Chondrocyte (in vitro differentiated cells): ENCODE measurements around the gene P2RY6. TPM values are rescaled to one million over a fixed set of nuclear protein-coding genes. Genes with fewer than 3 reads are reported as not detected.

Source experiments
- DNase-seq: peaks from one replicate; pipeline ENCODE4 v3.0.0; 2021; ENCODE audit warnings: mixed read lengths, low spot score
- H3K27ac Mint-ChIP-seq: one replicate; pipeline ENCODE4 v1.8.0; 2021; ENCODE audit warnings: mild to moderate bottlenecking, moderate library complexity, mixed read lengths; ENCODE audit not compliant: unreplicated experiment
- H3K27me3 Mint-ChIP-seq: 2 replicates; pipeline ENCODE4 v1.8.0; 2021; ENCODE audit warnings: low read depth, mixed read lengths
- H3K36me3 Mint-ChIP-seq: 2 replicates; pipeline ENCODE4 v1.8.0; 2021; ENCODE audit warnings: low read depth, mixed read lengths
- H3K4me1 Mint-ChIP-seq: 2 replicates; pipeline ENCODE4 v1.8.0; 2021; ENCODE audit warnings: low read depth, mild to moderate bottlenecking, mixed read lengths
- H3K4me3 Mint-ChIP-seq: one replicate; pipeline ENCODE4 v1.8.0; 2021; ENCODE audit warnings: mild to moderate bottlenecking, moderate library complexity, mixed read lengths; ENCODE audit not compliant: unreplicated experiment
- H3K9me3 Mint-ChIP-seq: 2 replicates; pipeline ENCODE4 v1.8.0; 2021; ENCODE audit warnings: low read depth, mixed read lengths
- CTCF ChIP-seq: fragments of 200-600 bp; sonication (generic); IDR thresholded peaks from 2 replicates; pipeline ENCODE4 v1.5.0; 2021; ENCODE audit warnings: antibody characterized with exemption, mild to moderate bottlenecking, moderate library complexity
- total RNA-seq: library from RNA; stranded (reverse); gene quantifications from 3 replicates; pipeline ENCODE4 v1.2.1, GENCODE V29; 2021

Gene P2RY6
- total RNA-seq, 1 donor from 2014 or later = 0.20 TPM

GRCh38 chr11:73258104-73259035 is 13.8 kb upstream of the P2RY6 start:
- no peak for DNase-seq
- H3K9me3 Mint-ChIP-seq = no peaks in the 10 kb centered on the region
- H3K4me1 Mint-ChIP-seq = peaks cover 20% of the 10 kb centered on the region
- H3K36me3 Mint-ChIP-seq = no peaks in the 10 kb centered on the region
- peak overlapping the region; percentile 100 for H3K27ac Mint-ChIP-seq
- TF ChIP-seq CTCF = no peak
- no peak overlapping the region for H3K4me3 Mint-ChIP-seq
- no peaks in the 10 kb centered on the region for H3K27me3 Mint-ChIP-seq

- no peaks in the 10 kb centered on the region for H3K9me3 Mint-ChIP-seq
- DNase-seq = no peak
- H3K36me3 Mint-ChIP-seq = no peaks in the 10 kb centered on the region
- no peaks in the 10 kb centered on the region for H3K27me3 Mint-ChIP-seq
- no peak overlapping the region for H3K4me3 Mint-ChIP-seq
- peaks cover 20% of the 10 kb centered on the region for H3K4me1 Mint-ChIP-seq
- TF ChIP-seq CTCF = no peak
- H3K27ac Mint-ChIP-seq = no peak overlapping the region
Measured at GRCh38 chr11:73259406-73260126, 12.6 kb upstream of the P2RY6 start.

GRCh38 chr11:73260127-73260457 is 12.0 kb upstream of the P2RY6 start:
- Mint-ChIP-seq H3K4me1 (peaks cover 23% of the 10 kb centered on the region), H3K9me3 (no peaks in the 10 kb centered on the region), H3K36me3 (no peaks in the 10 kb centered on the region), H3K4me3 (no peak overlapping the region), H3K27ac (no peak overlapping the region), H3K27me3 (peaks cover 3% of the 10 kb centered on the region)
- no peak for TF ChIP-seq CTCF
- no peak for DNase-seq

- Mint-ChIP-seq H3K27me3 (peaks cover 10% of the 10 kb centered on the region), H3K36me3 (no peaks in the 10 kb centered on the region), H3K4me3 (no peak overlapping the region), H3K4me1 (peaks cover 28% of the 10 kb centered on the region), H3K9me3 (no peaks in the 10 kb centered on the region), H3K27ac (no peak overlapping the region)
- no peak for DNase-seq
- no peak for TF ChIP-seq CTCF
Measured at GRCh38 chr11:73262851-73263495, 9.2 kb upstream of the P2RY6 start.

- no peak for TF ChIP-seq CTCF
- DNase-seq = no peak
- peaks cover 10% of the 10 kb centered on the region for H3K27me3 Mint-ChIP-seq
- H3K27ac Mint-ChIP-seq = no peak overlapping the region
- H3K36me3 Mint-ChIP-seq = no peaks in the 10 kb centered on the region
- no peak overlapping the region for H3K4me3 Mint-ChIP-seq
- H3K9me3 Mint-ChIP-seq = no peaks in the 10 kb centered on the region
- peaks cover 25% of the 10 kb centered on the region for H3K4me1 Mint-ChIP-seq
Measured at GRCh38 chr11:73263640-73264039, 8.5 kb upstream of the P2RY6 start.
